RKO (cell line): ENCODE data around the gene JPH2.
"Not testable (repeated sequence)": the region's sequence is repeated elsewhere in the genome, so short reads cannot be mapped to it uniquely, and the experiment has no call there.

Experiments
- DNase-seq: peaks from one replicate; pipeline ENCODE4 v3.0.0-alpha.2; 2016; ENCODE audit warnings: low spot score

JPH2 gene

DNA sequence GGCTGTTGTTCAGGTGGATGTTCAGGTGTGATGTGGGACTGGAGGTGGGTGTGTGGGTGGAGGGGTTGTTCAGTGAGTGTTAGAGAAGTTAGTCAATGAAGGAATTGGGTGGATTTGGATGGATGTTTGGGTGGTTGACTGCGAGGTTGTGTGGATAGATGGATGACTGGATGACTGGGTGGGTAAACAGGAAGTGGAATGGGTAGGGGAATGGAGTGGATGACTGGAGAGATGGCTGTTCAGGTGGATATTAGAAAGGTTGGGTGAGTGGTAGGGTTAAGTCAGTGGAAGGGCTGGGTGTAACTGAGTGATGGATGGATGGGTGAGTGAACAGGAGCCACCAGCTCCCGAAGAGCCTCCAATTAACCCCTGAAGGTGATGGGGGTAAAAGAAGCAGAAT, 27.9 kb downstream of the JPH2 start:
- no peak for DNase-seq

GRCh38 chr20:44157061-44157460, 29.9 kb downstream of the JPH2 start:
- no peak for DNase-seq

DNA sequence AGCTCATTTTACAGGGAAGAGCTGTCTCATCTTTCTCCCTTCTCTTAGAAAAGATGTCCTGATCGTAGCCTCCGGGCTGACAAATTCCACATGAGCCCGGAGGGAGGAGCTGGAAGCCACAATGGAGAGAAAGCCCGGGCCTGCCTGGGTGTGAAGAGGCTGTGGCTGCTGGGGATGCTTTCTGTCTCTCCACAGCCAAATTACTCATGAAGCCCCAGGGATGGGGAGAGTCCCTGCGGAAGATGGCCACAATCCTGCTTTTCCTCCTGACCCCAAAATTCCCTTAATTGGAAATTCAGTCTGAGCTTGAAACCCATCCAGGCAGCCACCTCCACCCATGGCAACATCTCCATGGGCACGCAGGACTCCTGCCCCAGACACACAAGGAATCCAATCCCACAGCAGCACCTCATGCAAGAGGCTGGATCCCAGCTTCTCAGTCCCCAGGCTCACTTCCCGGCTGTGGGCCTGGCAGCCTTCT, 32.4 kb downstream of the JPH2 start:
- no peak for DNase-seq

- no peak for DNase-seq
These were observed 33.3 kb downstream of the JPH2 start for GRCh38 chr20:44153636-44154043.

DNA sequence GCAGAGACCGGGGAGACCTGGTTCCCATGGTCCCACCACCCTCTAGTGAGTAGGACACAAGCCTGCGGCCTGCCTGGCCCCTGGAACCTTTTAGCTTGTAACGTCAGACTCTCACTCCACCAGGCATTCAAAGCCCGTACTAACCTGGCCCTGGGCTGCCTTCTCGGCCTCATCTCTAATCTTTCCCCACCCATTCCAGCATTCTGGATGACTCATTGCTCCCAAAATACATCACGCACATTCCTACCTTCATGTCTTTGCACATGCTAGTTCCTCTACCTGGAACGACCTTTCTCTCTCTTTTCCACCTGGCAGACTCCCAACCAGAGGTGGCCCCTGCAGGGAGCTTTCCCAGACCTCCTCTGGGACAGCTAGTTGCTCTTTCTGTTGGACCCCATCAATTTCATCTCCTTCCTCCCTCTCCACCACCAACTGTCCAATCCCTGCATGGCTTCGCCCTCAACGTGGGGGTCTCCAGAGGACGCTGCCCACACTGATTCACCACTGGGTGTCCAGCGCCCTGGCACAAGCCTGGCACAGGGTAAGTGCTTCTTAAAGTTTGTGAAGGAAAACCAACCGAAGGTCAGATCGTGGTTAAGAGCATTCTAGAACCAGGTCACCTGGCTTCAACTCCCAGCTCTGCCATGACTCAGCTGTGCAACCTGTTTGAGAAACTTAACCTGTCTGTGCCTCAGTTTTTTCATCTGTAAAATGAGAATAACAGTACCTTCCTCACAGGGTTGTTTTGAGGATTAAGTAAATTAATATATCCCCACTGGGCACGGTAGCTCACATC, 35.2 kb downstream of the JPH2 start:
- DNase-seq: no peak

GRCh38 chr20:44146272-44146671, 40.7 kb downstream of the JPH2 start:
- no peak for DNase-seq

DNA sequence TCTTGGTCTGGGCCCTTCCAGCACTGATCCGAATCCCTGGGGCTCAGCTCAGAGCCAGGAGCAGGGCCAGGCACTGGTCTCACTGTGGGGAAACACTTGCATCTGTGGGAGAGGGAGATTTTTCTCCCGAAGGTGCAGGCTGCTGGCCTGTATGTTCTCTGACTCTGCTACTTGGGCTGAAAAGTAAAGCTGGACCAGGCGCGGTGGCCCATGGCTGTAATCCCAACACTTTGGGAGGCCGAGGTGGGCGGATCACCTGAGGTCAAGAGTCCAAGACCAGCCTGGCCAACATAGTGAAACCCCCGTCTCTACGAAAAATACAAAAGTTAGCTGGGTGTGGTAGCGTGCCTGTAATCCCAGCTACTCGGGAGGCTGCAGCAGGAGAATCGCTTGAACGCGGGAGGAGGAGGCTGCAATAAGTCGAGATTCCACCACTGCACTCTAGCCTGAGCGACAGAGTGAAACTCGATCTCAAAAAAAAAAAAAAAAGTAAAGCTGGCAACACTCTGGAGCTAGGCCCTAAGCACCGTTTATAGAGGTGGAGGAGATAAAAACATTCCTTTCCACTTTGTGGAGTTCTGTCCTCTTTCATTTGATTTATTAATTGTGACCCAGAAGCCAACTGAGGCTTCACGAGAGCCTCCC, 41.7 kb downstream of the JPH2 start:
- no peak for DNase-seq

DNA sequence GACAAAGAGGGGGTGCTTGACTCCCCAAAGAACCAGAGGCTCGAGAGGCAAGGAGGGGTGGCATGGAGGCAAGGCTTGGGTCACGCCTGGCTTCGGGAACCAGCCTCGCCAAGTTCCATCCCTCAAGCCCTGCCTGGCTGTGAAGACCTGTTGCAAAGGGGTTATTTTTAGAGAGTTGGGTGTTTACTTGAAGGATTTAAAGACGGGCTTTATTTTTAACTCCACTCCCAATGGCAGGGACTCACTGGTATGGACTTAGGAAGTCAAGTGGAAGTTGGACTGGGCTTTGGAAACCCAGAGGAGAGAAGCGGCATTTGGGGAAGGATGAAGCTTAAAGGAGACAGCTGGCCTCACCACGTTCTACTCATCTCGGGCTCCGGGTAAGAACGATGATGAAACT, 43.1 kb downstream of the JPH2 start:
- DNase-seq: no peak

GRCh38 chr20:44142413-44142812, 44.6 kb downstream of the JPH2 start:
- DNase-seq: no peak

- no peak for DNase-seq
These were observed 45.1 kb downstream of the JPH2 start for GRCh38 chr20:44141873-44142272.

DNA sequence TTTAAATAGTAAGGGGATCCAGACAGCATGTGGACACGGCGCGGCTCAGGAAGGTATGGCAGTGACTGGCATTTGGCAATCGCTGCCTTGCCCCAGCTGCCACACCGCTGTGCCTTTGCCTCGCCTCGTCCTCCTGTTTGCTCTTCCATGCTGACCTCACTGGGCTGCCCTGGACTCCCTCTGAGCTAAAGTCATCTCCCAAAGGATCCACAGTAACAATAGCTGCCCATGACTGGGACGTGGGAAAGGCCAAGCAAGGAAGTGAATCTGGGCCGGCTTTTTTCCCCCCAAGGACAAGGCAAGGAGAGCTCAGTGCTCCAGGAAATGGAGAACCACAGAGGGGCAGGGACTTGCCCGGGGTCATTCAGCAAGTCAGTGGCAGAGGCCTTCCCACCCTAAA, 48.1 kb downstream of the JPH2 start:
- DNase-seq: no peak

- no peak for DNase-seq
These were observed 49.7 kb downstream of the JPH2 start for GRCh38 chr20:44137266-44137801.

DNA sequence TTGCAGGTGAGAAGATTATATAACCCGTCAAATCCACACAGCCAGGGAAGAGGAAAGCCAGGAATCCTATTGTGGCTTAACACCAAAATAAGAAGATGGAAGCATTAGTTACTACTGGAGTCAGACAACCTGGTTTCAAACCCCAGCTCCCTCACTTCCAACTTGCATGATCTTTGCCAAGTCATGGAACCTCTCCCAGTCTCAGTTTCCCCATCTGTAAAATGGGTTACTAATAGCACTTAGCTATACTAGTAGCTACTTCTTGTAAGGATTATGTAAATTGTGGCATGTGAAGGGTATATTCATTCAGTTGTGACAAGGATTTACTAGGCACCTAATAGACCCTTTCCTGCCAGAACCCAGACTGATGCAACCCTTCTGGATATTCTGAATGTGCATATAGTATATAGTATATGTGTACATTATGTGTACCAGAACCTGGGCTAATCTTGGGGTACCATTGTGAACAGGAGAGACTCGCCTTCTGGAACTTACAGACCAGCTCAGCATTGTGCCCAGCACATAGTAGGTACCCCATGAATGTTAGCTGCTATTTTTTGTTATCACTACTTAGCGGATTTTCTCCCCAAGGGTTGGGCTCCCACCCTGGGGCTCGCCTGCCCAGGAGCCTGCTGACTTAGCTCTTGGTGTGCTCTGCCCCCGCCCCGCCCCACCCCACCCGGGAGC, 50.3 kb downstream of the JPH2 start:
- DNase-seq: no peak

DNA sequence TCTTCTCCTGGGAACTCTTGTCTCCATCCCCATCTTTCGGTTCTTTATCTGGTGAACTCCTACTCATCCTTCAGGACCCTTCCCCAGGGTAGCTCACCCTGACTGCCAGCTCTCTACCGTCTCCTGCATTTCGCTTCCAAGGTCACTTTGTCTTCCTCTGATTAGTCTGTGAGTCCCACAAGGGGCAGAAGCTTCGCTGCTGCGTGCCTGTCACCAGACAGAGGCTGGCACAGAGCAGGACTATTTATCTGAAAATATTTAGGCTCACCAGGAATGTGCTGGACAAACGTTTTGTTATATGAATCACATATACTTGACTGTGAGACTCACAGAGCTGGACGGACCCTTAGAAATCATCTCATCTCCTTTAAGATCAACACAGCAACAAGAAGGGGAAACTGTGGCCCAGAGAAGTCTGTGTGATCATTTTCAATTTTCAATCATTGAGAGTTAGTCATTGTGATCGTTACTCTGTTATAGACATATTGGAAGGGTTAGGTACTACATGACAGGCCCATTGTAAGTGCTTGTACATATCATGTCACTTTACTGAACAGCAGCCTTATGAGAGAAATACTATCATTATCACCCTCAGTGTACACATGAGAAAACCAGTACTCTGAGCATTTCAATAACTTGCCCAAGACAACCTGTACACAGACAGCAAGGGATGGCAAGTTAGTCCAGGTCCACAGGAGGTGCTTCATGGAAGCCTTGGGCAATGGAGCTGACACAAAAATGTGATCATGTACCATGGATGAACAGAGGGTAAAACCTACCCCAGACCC, 51.4 kb downstream of the JPH2 start:
- no peak for DNase-seq

DNA sequence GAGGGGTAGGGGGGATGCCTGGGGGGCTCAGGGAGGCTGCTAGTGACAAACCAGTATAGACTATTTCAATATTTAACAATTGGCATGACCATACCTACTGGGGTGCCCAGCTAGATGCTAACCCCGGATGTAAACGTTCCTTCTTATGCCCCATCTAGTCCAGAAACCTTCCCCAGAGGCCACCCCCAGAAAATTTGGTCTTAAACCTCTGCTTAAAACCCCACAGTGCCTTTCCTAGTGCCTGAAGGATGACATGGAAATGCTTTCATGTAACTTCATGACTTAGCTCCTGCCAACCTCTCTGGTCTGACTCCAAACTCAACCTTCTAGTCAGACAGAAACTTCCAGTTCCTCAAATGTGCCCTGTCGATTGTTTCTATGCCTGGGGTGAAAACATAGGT, 52.0 kb downstream of the JPH2 start:
- no peak for DNase-seq

GRCh38 chr20:44133424-44133823, 53.6 kb downstream of the JPH2 start:
- no peak for DNase-seq

DNA sequence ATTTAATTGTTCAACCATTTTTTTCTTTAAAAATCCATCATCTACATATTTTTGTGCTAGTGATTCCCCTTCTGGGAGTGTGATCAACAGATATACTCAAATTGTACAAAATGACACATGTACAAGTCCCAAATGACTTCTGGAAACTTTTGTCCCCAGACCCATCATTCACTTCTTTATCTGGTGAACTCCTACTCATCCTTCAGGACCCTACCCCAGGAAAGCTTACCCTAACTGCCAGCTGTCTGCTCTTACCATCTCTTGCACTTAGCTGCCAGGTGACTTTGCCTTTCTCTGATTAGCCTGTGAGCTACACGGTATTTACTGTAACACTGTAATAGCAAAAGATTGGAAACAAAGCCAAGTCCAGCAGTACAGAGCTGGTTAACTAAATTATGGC, 55.3 kb downstream of the JPH2 start:
- DNase-seq: no peak

DNA sequence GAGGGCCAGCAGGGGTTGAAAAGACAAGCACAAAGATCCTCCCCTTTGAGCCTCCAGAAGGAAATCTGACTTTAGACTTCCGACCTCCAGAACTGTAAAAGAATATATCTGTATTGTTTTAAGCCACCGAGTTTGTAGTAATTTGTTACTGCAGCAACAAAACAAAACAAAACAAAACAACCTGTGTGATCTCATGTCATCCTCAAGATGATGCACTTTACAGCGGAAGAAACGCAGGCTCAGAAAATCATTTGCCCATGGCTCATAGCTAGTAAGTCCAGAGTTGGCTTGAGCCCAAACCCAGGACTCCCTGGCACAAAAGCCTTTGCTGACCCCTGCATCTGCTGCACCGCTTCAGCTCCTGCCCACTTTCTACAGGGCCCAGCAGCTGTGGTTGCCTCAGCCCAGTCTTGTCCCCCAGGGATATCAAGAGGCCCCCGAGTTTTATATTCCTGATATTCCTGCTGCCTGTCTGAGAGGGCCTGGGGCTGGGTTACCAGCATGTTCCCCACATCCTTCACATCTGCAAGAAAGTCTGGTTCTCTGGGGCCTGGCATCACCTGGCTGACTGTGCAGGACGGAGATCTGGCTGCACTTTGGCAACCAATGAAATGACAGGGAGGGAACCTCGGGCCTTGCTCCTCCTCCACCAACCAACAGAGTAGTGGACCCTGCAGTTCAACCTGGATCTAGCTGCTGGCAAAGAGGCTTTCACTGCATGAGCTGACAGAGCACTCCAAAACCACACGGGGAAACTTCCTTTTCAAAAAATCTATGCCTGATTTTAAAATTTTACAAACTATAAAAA, 56.9 kb downstream of the JPH2 start:
- DNase-seq: no peak

DNA sequence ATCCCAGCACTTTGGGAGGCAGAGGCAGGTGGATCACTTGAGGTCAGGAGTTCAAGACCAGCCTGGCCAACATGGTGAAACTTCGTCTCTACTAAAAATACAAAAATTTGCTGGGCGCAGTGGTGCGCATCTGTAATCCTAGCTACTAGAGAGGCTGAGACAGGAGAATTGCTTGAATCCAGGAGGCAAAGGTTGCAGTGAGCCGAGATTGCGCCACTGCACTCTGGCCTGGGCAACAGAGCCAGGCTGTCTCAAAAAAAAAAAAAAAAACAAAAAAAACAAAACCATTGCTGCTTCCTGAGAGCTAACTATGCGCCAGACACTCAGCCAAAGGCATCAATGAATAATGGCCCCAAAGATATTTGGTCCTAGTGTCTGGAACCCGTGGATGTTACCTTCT, 57.7 kb downstream of the JPH2 start:
- DNase-seq: not testable (repeated sequence)

DNA sequence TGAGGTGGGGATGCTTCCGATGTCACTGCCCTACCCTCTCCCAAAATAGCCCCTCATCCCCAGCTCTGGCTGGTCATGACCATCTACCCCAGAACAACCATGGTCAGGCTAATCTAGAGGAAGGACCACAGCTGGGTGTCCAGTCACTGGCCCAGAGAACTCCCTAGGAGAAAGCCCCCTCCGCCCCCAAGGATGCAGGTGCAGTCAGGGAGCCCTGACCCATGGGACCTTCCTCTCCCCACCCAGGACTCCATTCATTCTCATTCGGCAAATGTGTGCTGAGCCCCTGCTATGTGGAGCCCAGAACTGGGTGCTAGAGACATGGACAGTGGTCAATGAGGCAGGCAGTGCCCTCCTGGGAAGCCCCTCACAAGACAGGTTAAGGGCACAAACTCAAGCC, 60.5 kb downstream of the JPH2 start:
- no peak for DNase-seq
